ENCODE measurements around the gene MAGEB3.

Gene MAGEB3

GRCh38 chrX:30280428-30280827 is 50.0 kb downstream of the MAGEB3 start:
- no peak for TF ChIP-seq CTCF (IDR thresholded peaks at IDR 0.05; ENCODE audit: insufficient read depth, low read length, poor library complexity, severe bottlenecking)
- DNase-seq (ENCODE audit: extremely low read depth, insufficient read length), result no peak
- H3K36me3 ChIP-seq (ENCODE audit: control insufficient read depth, insufficient read depth, low read length), result no peaks in the 10 kb centered on the region
- H3K4me3 ChIP-seq (replicated peaks; ENCODE audit: low read depth, low read length), result no peak overlapping the region
- H3K27me3 ChIP-seq (replicated peaks; ENCODE audit: control insufficient read depth, insufficient read depth, low read length), result no peaks in the 10 kb centered on the region; the same call in 1 of the 2 replicates

GRCh38 chrX:30282527-30282926 is 52.1 kb downstream of the MAGEB3 start:
- Histone ChIP-seq H3K36me3 (ENCODE audit: control insufficient read depth, insufficient read depth, low read length) (no peaks in the 10 kb centered on the region), H3K27me3 (replicated peaks; ENCODE audit: control insufficient read depth, insufficient read depth, low read length) (no peaks in the 10 kb centered on the region; the same call in 1 of the 2 replicates), H3K4me3 (replicated peaks; ENCODE audit: low read depth, low read length) (no peak overlapping the region)
- no peak for TF ChIP-seq CTCF (IDR thresholded peaks at IDR 0.05; ENCODE audit: insufficient read depth, low read length, poor library complexity, severe bottlenecking)
- no peak for DNase-seq (ENCODE audit: extremely low read depth, insufficient read length)

GRCh38 chrX:30283456-30284200 is 53.2 kb downstream of the MAGEB3 start:
- H3K27me3 ChIP-seq (replicated peaks; ENCODE audit: control insufficient read depth, insufficient read depth, low read length), result no peaks in the 10 kb centered on the region; the same call in 1 of the 2 replicates
- H3K4me3 ChIP-seq (replicated peaks; ENCODE audit: low read depth, low read length), result no peak overlapping the region
- DNase-seq (ENCODE audit: extremely low read depth, insufficient read length), result no peak
- H3K36me3 ChIP-seq (ENCODE audit: control insufficient read depth, insufficient read depth, low read length), result no peaks in the 10 kb centered on the region
- TF ChIP-seq CTCF (IDR thresholded peaks at IDR 0.05; ENCODE audit: insufficient read depth, low read length, poor library complexity, severe bottlenecking), result no peak

All from GM06990 (cell line).